ENCODE results near the gene SMOC2.

SMOC2 gene

GRCh38 chr6:168462289-168462853 lies 21.4 kb downstream of the SMOC2 start:
- H3K4me3 ChIP-seq (replicated peaks; ENCODE audit: low read depth, low read length) = no peak overlapping the region
- no peak for TF ChIP-seq CTCF (IDR thresholded peaks at IDR 0.05; ENCODE audit: low read length, missing control alignments)
- no peak for DNase-seq (ENCODE audit: low read depth)

GRCh38 chr6:168464546-168464945 lies 23.6 kb downstream of the SMOC2 start:
- H3K4me3 ChIP-seq (replicated peaks; ENCODE audit: low read depth, low read length) = no peak overlapping the region
- DNase-seq (ENCODE audit: low read depth) = no peak
- TF ChIP-seq CTCF (IDR thresholded peaks at IDR 0.05; ENCODE audit: low read length, missing control alignments) = no peak

GRCh38 chr6:168468045-168468444 lies 27.1 kb downstream of the SMOC2 start:
- H3K4me3 ChIP-seq (replicated peaks; ENCODE audit: low read depth, low read length) = no peak overlapping the region
- DNase-seq (ENCODE audit: low read depth) = no peak
- TF ChIP-seq CTCF (IDR thresholded peaks at IDR 0.05; ENCODE audit: low read length, missing control alignments) = no peak

- no peak overlapping the region for H3K4me3 ChIP-seq (replicated peaks; ENCODE audit: low read depth, low read length)
- peak; percentile 1 for DNase-seq (ENCODE audit: low read depth)
- no peak for TF ChIP-seq CTCF (IDR thresholded peaks at IDR 0.05; ENCODE audit: low read length, missing control alignments)
Measured at GRCh38 chr6:168469521-168469920, 28.5 kb downstream of the SMOC2 start.

- H3K4me3 ChIP-seq (replicated peaks; ENCODE audit: low read depth, low read length) = no peak overlapping the region
- DNase-seq (ENCODE audit: low read depth) = no peak
- TF ChIP-seq CTCF (IDR thresholded peaks at IDR 0.05; ENCODE audit: low read length, missing control alignments) = no peak
Measured at GRCh38 chr6:168469926-168470325, 28.9 kb downstream of the SMOC2 start.

- DNase-seq (ENCODE audit: low read depth) = no peak
- TF ChIP-seq CTCF (IDR thresholded peaks at IDR 0.05; ENCODE audit: low read length, missing control alignments) = no peak
- H3K4me3 ChIP-seq (replicated peaks; ENCODE audit: low read depth, low read length) = no peak overlapping the region
Measured at GRCh38 chr6:168472363-168472762, 31.4 kb downstream of the SMOC2 start.

- H3K4me3 ChIP-seq (replicated peaks; ENCODE audit: low read depth, low read length) = no peak overlapping the region
- no peak for TF ChIP-seq CTCF (IDR thresholded peaks at IDR 0.05; ENCODE audit: low read length, missing control alignments)
- no peak for DNase-seq (ENCODE audit: low read depth)
Measured at GRCh38 chr6:168473197-168473596, 32.2 kb downstream of the SMOC2 start.

Data from fibroblast of pulmonary artery (primary cell).